Endometrium (tissue), 2 donors: Measurements from ENCODE around the gene AGAP1.
A peak's percentile ranks its signal among the peaks of the same experiment; 100 is the strongest.

Source experiments
- FAIRE-seq: peaks from 2 replicates; lab custom pipeline; 2012; peaks lifted over from hg19 to GRCh38; lab: Jason Lieb, UNC
- donor health status: control.
- donor health status: control.

The AGAP1 gene

GRCh38 chr2:235550378-235550760, 56.5 kb downstream of the AGAP1 start:
- no peak for FAIRE-seq

- no peak for FAIRE-seq
Measured at GRCh38 chr2:235550946-235551345, 57.1 kb downstream of the AGAP1 start.

- FAIRE-seq, result no peak
Measured at GRCh38 chr2:235551965-235552364, 58.1 kb downstream of the AGAP1 start.

- no peak for FAIRE-seq
Measured at GRCh38 chr2:235552671-235553070, 58.8 kb downstream of the AGAP1 start.

- peak; percentile 97 for FAIRE-seq
Measured at GRCh38 chr2:235553291-235553690, 59.4 kb downstream of the AGAP1 start.

- no peak for FAIRE-seq
Measured at GRCh38 chr2:235553696-235554100, 59.9 kb downstream of the AGAP1 start.

GRCh38 chr2:235554385-235554784, 60.5 kb downstream of the AGAP1 start:
- no peak for FAIRE-seq

GRCh38 chr2:235554936-235555335, 61.1 kb downstream of the AGAP1 start:
- FAIRE-seq, result no peak

GRCh38 chr2:235555371-235555770, 61.5 kb downstream of the AGAP1 start:
- no peak for FAIRE-seq

GRCh38 chr2:235556086-235556485, 62.2 kb downstream of the AGAP1 start:
- FAIRE-seq, result no peak

GRCh38 chr2:235556901-235557300, 63.1 kb downstream of the AGAP1 start:
- no peak for FAIRE-seq

- FAIRE-seq, result no peak
Measured at GRCh38 chr2:235557903-235558302, 64.1 kb downstream of the AGAP1 start.

GRCh38 chr2:235558572-235558971, 64.7 kb downstream of the AGAP1 start:
- FAIRE-seq, result no peak

- no peak for FAIRE-seq
Measured at GRCh38 chr2:235560345-235560744, 66.5 kb downstream of the AGAP1 start.

GRCh38 chr2:235561450-235561849, 67.6 kb downstream of the AGAP1 start:
- no peak for FAIRE-seq

GRCh38 chr2:235562065-235562747, 68.4 kb downstream of the AGAP1 start:
- no peak for FAIRE-seq

- FAIRE-seq, result no peak
Measured at GRCh38 chr2:235563056-235563910, 69.4 kb downstream of the AGAP1 start.

GRCh38 chr2:235564066-235564465, 70.2 kb downstream of the AGAP1 start:
- no peak for FAIRE-seq

GRCh38 chr2:235564884-235565530, 71.2 kb downstream of the AGAP1 start:
- FAIRE-seq, result no peak

GRCh38 chr2:235566415-235566814, 72.6 kb downstream of the AGAP1 start:
- no peak for FAIRE-seq

- FAIRE-seq, result no peak
Measured at GRCh38 chr2:235566931-235567495, 73.2 kb downstream of the AGAP1 start.

- no peak for FAIRE-seq
Measured at GRCh38 chr2:235567842-235568241, 74.0 kb downstream of the AGAP1 start.

GRCh38 chr2:235568431-235568830, 74.6 kb downstream of the AGAP1 start:
- no peak for FAIRE-seq
